K562 (cell line): ENCODE data around the gene PCP4L1. TPM values are rescaled to one million over a fixed set of nuclear protein-coding genes. Genes with fewer than 3 reads are reported as not detected.

Experiments used
- ARID1B ChIP-seq: fragments of 450-650 bp; IDR thresholded peaks from 2 replicates; pipeline ENCODE4 v1.6.1; 2016; ENCODE audit warnings: antibody characterized with exemption, mild to moderate bottlenecking, inconsistent platforms
- ATF1 ChIP-seq, 2 experiments: fragments of 450-650 bp in 1 of 2; IDR thresholded peaks; 2 replicates each; pipeline ENCODE4 v1.6.1; 2016; ENCODE audit warnings: missing compliant biosample characterization in 1 of 2, missing genetic modification characterization in 1 of 2
- CEBPB ChIP-seq: fragments of 450-650 bp; IDR thresholded peaks from 2 replicates; pipeline ENCODE4 v1.6.1; 2016; ENCODE audit warnings: missing genetic modification characterization, missing compliant biosample characterization
- CREB1 ChIP-seq, 2 experiments: sonication (generic) in 1 of 2; formaldehyde crosslinking in 1 of 2; IDR thresholded peaks; 2 replicates each; pipeline versions ENCODE4 v1.6.1 to v1.8.0; 2012 to 2022; ENCODE audit warnings: inconsistent platforms in 1 of 2, mild to moderate bottlenecking in 1 of 2, missing genetic modification reagents in 1 of 2, moderate library complexity in 1 of 2
- CTCF ChIP-seq, 3 experiments: IDR thresholded peaks in 2 of 3; conservative IDR thresholded peaks in 1 of 3; 2 replicates each; pipeline ENCODE4 v1.5.1; 2011 to 2012; ENCODE audit warnings: low read length in 3 of 3, mild to moderate bottlenecking in 3 of 3, control low read depth in 2 of 3, improper control_type of control experiment in 1 of 3, inconsistent platforms in 1 of 3, low read depth in 1 of 3, mixed read lengths in 1 of 3, moderate library complexity in 1 of 3; ENCODE audit not compliant: insufficient read depth in 2 of 3
- ELF2 ChIP-seq: fragments of 250-450 bp; sonication (Bioruptor Pico); IDR thresholded peaks from 2 replicates; pipeline ENCODE4 v1.5.0; 2021; ENCODE audit warnings: mild to moderate bottlenecking
- FUS ChIP-seq: fragments of 200-400 bp; formaldehyde crosslinking; optimal IDR thresholded peaks from 2 replicates; pipeline ENCODE3; 2017; ENCODE audit warnings: low read depth, low read length
- JUNB ChIP-seq: fragments of 450-650 bp; formaldehyde crosslinking; conservative IDR thresholded peaks from 2 replicates; pipeline ENCODE4 v1.4.0; 2020; ENCODE audit warnings: mild to moderate bottlenecking
- KLF13 ChIP-seq: fragments of 450-650 bp; IDR thresholded peaks from 2 replicates; pipeline ENCODE4 v1.6.1; 2016; ENCODE audit warnings: missing genetic modification characterization, low read depth, mild to moderate bottlenecking, missing compliant biosample characterization, moderate library complexity, borderline replicate concordance
- MAZ ChIP-seq, 2 experiments: fragments of 450-650 bp in 1 of 2; sonication (generic) in 1 of 2; formaldehyde crosslinking; IDR thresholded peaks in 1 of 2; conservative IDR thresholded peaks in 1 of 2; 2 replicates each; pipeline versions ENCODE4 v1.4.0 to v1.5.0; 2020; ENCODE audit warnings: mild to moderate bottlenecking in 1 of 2, missing genetic modification reagents in 1 of 2
- MBD2 ChIP-seq: sonication (generic); IDR thresholded peaks from 2 replicates; pipeline ENCODE4 v1.6.1; 2016; ENCODE audit warnings: low read depth, borderline replicate concordance
- MECOM ChIP-seq: fragments of 250-450 bp; sonication (Bioruptor Pico); IDR thresholded peaks from 2 replicates; pipeline ENCODE4 v1.8.0; 2022; ENCODE audit warnings: inconsistent platforms
- MTA1 ChIP-seq: fragments of 450-650 bp; IDR thresholded peaks from 2 replicates; pipeline ENCODE4 v1.6.1; 2017; ENCODE audit warnings: borderline replicate concordance
- NRF1 ChIP-seq, 2 experiments: fragments of 450-650 bp; IDR thresholded peaks in 1 of 2; conservative IDR thresholded peaks in 1 of 2; 2 replicates each; pipeline ENCODE4 v1.6.1; 2014; ENCODE audit warnings: mild to moderate bottlenecking in 2 of 2
- POLR2G ChIP-seq: fragments of 200-400 bp; formaldehyde crosslinking; IDR thresholded peaks from 2 replicates; pipeline ENCODE4 v1.6.1; 2017; ENCODE audit warnings: low read depth, mild to moderate bottlenecking, antibody characterized with exemption, low read length, moderate library complexity
- SIN3A ChIP-seq, 2 experiments: fragments of 150-350 bp in 1 of 2; IDR thresholded peaks; 2 replicates each; pipeline ENCODE4 v1.6.1; 2011 to 2016; ENCODE audit warnings: borderline replicate concordance in 2 of 2, low read depth in 2 of 2, low read length in 2 of 2, mild to moderate bottlenecking in 2 of 2, moderate library complexity in 2 of 2; ENCODE audit not compliant: control insufficient read depth in 1 of 2
- SRF ChIP-seq, 2 experiments: fragments of 250-450, 450-650 bp in 1 of 2; sonication (Bioruptor Pico) in 1 of 2; sonication (generic) in 1 of 2; formaldehyde crosslinking; IDR thresholded peaks; 2 replicates each; pipeline versions ENCODE4 v1.5.0 to v1.5.1; 2020 to 2022; ENCODE audit warnings: mild to moderate bottlenecking in 1 of 2, missing genetic modification reagents in 1 of 2
- TEAD1 ChIP-seq, 2 experiments: fragments of 450-650 bp in 1 of 2; sonication (generic) in 1 of 2; formaldehyde crosslinking; IDR thresholded peaks; 2 replicates each; pipeline versions ENCODE4 v1.4.0 to v1.8.0; 2020 to 2022; ENCODE audit warnings: mild to moderate bottlenecking in 2 of 2, missing genetic modification reagents in 1 of 2
- ZFX ChIP-seq: sonication (generic); formaldehyde crosslinking; IDR thresholded peaks from 2 replicates; pipeline ENCODE4 v1.8.0; 2022; ENCODE audit warnings: mild to moderate bottlenecking, missing genetic modification reagents, moderate library complexity
- ZNF609 ChIP-seq: sonication (generic); formaldehyde crosslinking; IDR thresholded peaks from 2 replicates; pipeline ENCODE4 v1.8.1; 2023; ENCODE audit warnings: missing genetic modification reagents, mild to moderate bottlenecking, borderline replicate concordance
- polyA plus RNA-seq, 8 experiments: library from polyadenylated mRNA; depleted of rRNA in 4 of 8; stranded (reverse) in 5 of 8; unstranded in 3 of 8; fragments of >200 nt; fragmentation: Nextera tagmentation in 2 of 8; fragmentation: Illumina TruSeq in 1 of 8; extraction: Ambion mirVana in 2 of 8; extraction: Trizol in 1 of 8; gene quantifications; 2 replicates each; pipeline versions ENCODE4 v1.2.1 to v1.2.3, GENCODE V29; 2011 to 2014; ENCODE audit warnings: inconsistent platforms in 1 of 8, missing spikeins in 1 of 8
- total RNA-seq, 7 experiments: library from RNA; depleted of rRNA in 6 of 7; stranded (reverse); fragments of >200 nt in 6 of 7; fragmentation: Illumina TruSeq in 2 of 7; extraction: Trizol in 2 of 7; gene quantifications; 2 replicates each; pipeline versions ENCODE4 v1.2.1 to v1.2.3, GENCODE V29; 2011 to 2021; ENCODE audit warnings: low replicate concordance in 1 of 7

Gene PCP4L1
- total and polyA plus RNA-seq, 9 of the 15 experiments (the other 6 are each of a cell fraction or from before 2014, with no cell fraction given), result not detected

- no peak for TF ChIP-seq FUS
- peak; percentile 39; the same call in 1 of the 2 replicates for TF ChIP-seq CREB1 (IDR thresholded peaks at IDR 0.05)
- no peak for TF ChIP-seq CREB1 (CRISPR knock-in tag; IDR thresholded peaks at IDR 0.05)
- peak in 1 of 2 experiments; percentile 38; a peak in 1 of 4 replicates for TF ChIP-seq SIN3A (IDR thresholded peaks at IDR 0.05; ENCODE audit: borderline replicate concordance in 2 of 2, control insufficient read depth in 1 of 2, low read depth in 2 of 2, low read length in 2 of 2)
- TF ChIP-seq TEAD1 (CRISPR knock-in tag; IDR thresholded peaks at IDR 0.05), result 0 out of 4 replicates have a peak, but pooled peaks of 1 of the 2 experiments have one; percentile 39
- no peak for TF ChIP-seq MECOM (CRISPR knock-in tag)
- peak; percentile 56 to 74 (median 61); a peak in 5 of 6 replicates for TF ChIP-seq CTCF (IDR thresholded peaks at IDR 0.05 in 2 of 3, conservative IDR thresholded peaks at IDR 0.05 in 1 of 3; ENCODE audit: insufficient read depth in 2 of 3, low read depth in 1 of 3, low read length in 3 of 3)
- peak; percentile 81 for TF ChIP-seq ZFX (CRISPR knock-in tag)
- peak; percentile 79 for TF ChIP-seq CEBPB (tag)
- no peak for TF ChIP-seq ELF2 (CRISPR knock-in tag)
- TF ChIP-seq POLR2G, result peak; percentile 79
- TF ChIP-seq MAZ (CRISPR knock-in tag; conservative IDR thresholded peaks at IDR 0.05 in 1 of 2, IDR thresholded peaks at IDR 0.05 in 1 of 2), result peak in 1 of 2 experiments; percentile 71; a peak in 3 of 4 replicates
- no peak for TF ChIP-seq ATF1 (CRISPR knock-in tag; IDR thresholded peaks at IDR 0.05)
- peak; percentile 59; the same call in 1 of the 2 replicates for TF ChIP-seq ATF1 (tag; IDR thresholded peaks at IDR 0.05)
- TF ChIP-seq JUNB (CRISPR knock-in tag), result no peak
- TF ChIP-seq ZNF609, result 0 out of 2 replicates have a peak, but pooled peaks have one; percentile 41
- TF ChIP-seq MBD2, result peak; percentile 55; the same call in 1 of the 2 replicates
- no peak for TF ChIP-seq MTA1
- no peak for TF ChIP-seq SRF (CRISPR knock-in tag; IDR thresholded peaks at IDR 0.05)
- TF ChIP-seq NRF1 (conservative IDR thresholded peaks at IDR 0.05 in 1 of 2, IDR thresholded peaks at IDR 0.05 in 1 of 2), result peak; percentile 27 to 31; a peak in 2 of 4 replicates
- TF ChIP-seq ARID1B, result peak; percentile 22; the same call in 1 of the 2 replicates
- 0 out of 2 replicates have a peak, but pooled peaks have one; percentile 43 for TF ChIP-seq KLF13 (tag)
These were observed 47.4 kb downstream of the PCP4L1 start (continued) for GRCh38 chr1:161305867-161306519.
